Measurements from ENCODE around the gene TBCK. TPM values are rescaled to one million over a fixed set of nuclear protein-coding genes. Genes with fewer than 3 reads are reported as not detected.

The TBCK gene
- total and polyA plus RNA-seq, 9 of the 15 experiments (the other 6 are each of a cell fraction or from before 2014, with no cell fraction given) = 5.3 to 26.6 (median 16.2) TPM

- H3K27me3 ChIP-seq (ENCODE audit: control insufficient read depth in 2 of 2, insufficient read depth in 2 of 2, low read length in 2 of 2) = no peaks in the 10 kb centered on the region; a peak in 1 of 5 replicates
These were observed 281.3 kb downstream of the TBCK start for GRCh38 chr4:106034751-106035150.

More at GRCh38 chr4:106034751-106035150, 281.3 kb downstream of the TBCK start:
- Histone ChIP-seq H3K27ac (ENCODE audit: extremely low read depth, low read depth, low read length) (no peak overlapping the region), H3K4me1 (replicated peaks in 1 of 2; ENCODE audit: control insufficient read depth in 2 of 2, insufficient read depth in 2 of 2, low read length in 2 of 2) (no peaks in the 10 kb centered on the region), H3K9ac (ENCODE audit: insufficient read depth in 1 of 2, low read depth in 2 of 2, low read length in 2 of 2) (no peak overlapping the region), H3K9me1 (ENCODE audit: control insufficient read depth, insufficient read depth, low read length) (no peaks in the 10 kb centered on the region), H3K4me3 (no peak overlapping the region), H2AFZ (ENCODE audit: low read depth, low read length) (no peak overlapping the region), H3K79me2 (ENCODE audit: control insufficient read depth, insufficient read depth, low read length) (no peaks in the 10 kb centered on the region), H3K4me2 (ENCODE audit: insufficient read depth, low read length) (no peak overlapping the region), H4K20me1 (replicated peaks; ENCODE audit: control insufficient read depth, insufficient read depth, low read length) (no peaks in the 10 kb centered on the region), H3K36me3 (ENCODE audit: control insufficient read depth, insufficient read depth, low read length) (no peaks in the 10 kb centered on the region), H3K9me3 (replicated peaks; ENCODE audit: control insufficient read depth, insufficient read depth, low read depth, low read length) (no peaks in the 10 kb centered on the region)
- no TSS peak for BruUV-seq (replicated peaks)
- ATAC-seq (no peak), DNase-seq (ENCODE audit: extremely low read depth in 1 of 4, low spot score in 3 of 4) (no peak), FAIRE-seq (no peak)
- CTCF ChIA-PET (ENCODE audit: low intra/inter-chr PET ratio) = no interaction called here
- in situ Hi-C loops (cut with MboI) = no loop called here
- intact Hi-C loops (cut with micrococcal nuclease) = no loop called here
- TF ChIP-seq MYNN (IDR thresholded peaks at IDR 0.05) (no peak), MYNN (CRISPR knock-in tag; IDR thresholded peaks at IDR 0.05) (no peak), THRB (CRISPR knock-in tag; conservative IDR thresholded peaks at IDR 0.05) (no peak), NCOA6 (IDR thresholded peaks at IDR 0.05) (no peak), ZFPM2 (CRISPR knock-in tag; IDR thresholded peaks at IDR 0.05) (no peak), PRMT5 (CRISPR knock-in tag; IDR thresholded peaks at IDR 0.05) (no peak), ZNF830 (CRISPR knock-in tag; IDR thresholded peaks at IDR 0.05) (no peak), ZNF766 (CRISPR knock-in tag; conservative IDR thresholded peaks at IDR 0.05) (no peak), L3MBTL2 (IDR thresholded peaks at IDR 0.05) (no peak), CHCHD3 (CRISPR knock-in tag; IDR thresholded peaks at IDR 0.05) (no peak), LEF1 (IDR thresholded peaks at IDR 0.05) (no peak)
- POLR2A ChIA-PET = interaction anchor here (0.6 kb wide), 1 partner anchor 1761 kb away, joined by 5 read pairs; no protein-coding TSS in a partner anchor

Measured in K562 (cell line).